ENCODE measurements around the gene RPP25. TPM values are rescaled to one million over a fixed set of nuclear protein-coding genes. Genes with fewer than 3 reads are reported as not detected.

Gene RPP25
- total RNA-seq, 1 experiment from 2014 or later: 22.5 TPM

GRCh38 chr15:74982183-74982582 is 25.6 kb upstream of the RPP25 start:
- Histone ChIP-seq H3K27me3 (replicated peaks; ENCODE audit: insufficient read depth, low read depth, low read length, poor library complexity) (no peaks in the 10 kb centered on the region), H3K9me3 (ENCODE audit: low read depth, low read length, poor library complexity, severe bottlenecking) (no peaks in the 10 kb centered on the region), H3K4me1 (ENCODE audit: insufficient read depth, low read length, poor library complexity, severe bottlenecking) (no peaks in the 10 kb centered on the region), H3K4me3 (ENCODE audit: low read depth, low read length, poor library complexity, severe bottlenecking) (no peak overlapping the region), H3K36me3 (ENCODE audit: insufficient read depth, low read length, poor library complexity, severe bottlenecking) (no peaks in the 10 kb centered on the region), H3K27ac (ENCODE audit: low read depth, low read length, poor library complexity, severe bottlenecking) (no peak overlapping the region)
- ChIA-PET POLR2A (ENCODE audit: low non-redundant PET) (no interaction called here), CTCF (no interaction called here)
- DNase-seq (ENCODE audit: low spot score): no peak
- BruUV-seq (replicated peaks): no TSS peak
- TF ChIP-seq, protein P1, sequence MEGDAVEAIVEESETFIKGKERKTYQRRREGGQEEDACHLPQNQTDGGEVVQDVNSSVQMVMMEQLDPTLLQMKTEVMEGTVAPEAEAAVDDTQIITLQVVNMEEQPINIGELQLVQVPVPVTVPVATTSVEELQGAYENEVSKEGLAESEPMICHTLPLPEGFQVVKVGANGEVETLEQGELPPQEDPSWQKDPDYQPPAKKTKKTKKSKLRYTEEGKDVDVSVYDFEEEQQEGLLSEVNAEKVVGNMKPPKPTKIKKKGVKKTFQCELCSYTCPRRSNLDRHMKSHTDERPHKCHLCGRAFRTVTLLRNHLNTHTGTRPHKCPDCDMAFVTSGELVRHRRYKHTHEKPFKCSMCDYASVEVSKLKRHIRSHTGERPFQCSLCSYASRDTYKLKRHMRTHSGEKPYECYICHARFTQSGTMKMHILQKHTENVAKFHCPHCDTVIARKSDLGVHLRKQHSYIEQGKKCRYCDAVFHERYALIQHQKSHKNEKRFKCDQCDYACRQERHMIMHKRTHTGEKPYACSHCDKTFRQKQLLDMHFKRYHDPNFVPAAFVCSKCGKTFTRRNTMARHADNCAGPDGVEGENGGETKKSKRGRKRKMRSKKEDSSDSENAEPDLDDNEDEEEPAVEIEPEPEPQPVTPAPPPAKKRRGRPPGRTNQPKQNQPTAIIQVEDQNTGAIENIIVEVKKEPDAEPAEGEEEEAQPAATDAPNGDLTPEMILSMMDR (conservative IDR thresholded peaks at IDR 0.05; ENCODE audit: low read depth, low read length): no peak
- no peak for TF ChIP-seq EZH2 (IDR thresholded peaks at IDR 0.05; ENCODE audit: borderline replicate concordance, low read depth, low read length, poor library complexity, severe bottlenecking)
- intact Hi-C loops (cut with micrococcal nuclease; ENCODE audit: unreplicated experiment): no loop called here

DNA sequence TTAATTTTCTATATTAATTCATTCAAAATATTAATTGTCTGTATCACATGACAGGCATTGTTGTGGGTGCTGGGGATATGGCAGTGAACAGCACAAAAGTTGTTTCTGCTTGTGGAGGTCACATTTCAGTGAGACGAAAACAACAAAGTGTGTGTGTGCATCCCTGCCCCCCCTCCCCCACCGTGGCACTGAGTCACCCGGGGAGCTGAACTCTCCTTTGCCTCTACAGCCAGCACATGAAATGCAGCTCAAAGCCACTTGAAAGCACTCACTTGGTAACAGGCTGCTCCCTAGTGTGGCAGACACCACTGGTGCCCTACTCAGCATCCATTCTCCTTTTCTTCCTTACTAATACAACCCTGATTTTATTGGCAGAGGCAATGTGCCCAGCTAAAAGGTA is 21.9 kb upstream of the RPP25 start:
- CTCF ChIA-PET: no interaction called here
- intact Hi-C loops (cut with micrococcal nuclease; ENCODE audit: unreplicated experiment): no loop called here
- no TSS peak for BruUV-seq (replicated peaks)
- Histone ChIP-seq H3K9me3 (ENCODE audit: low read depth, low read length, poor library complexity, severe bottlenecking) (no peaks in the 10 kb centered on the region), H3K4me3 (ENCODE audit: low read depth, low read length, poor library complexity, severe bottlenecking) (no peak overlapping the region), H3K36me3 (ENCODE audit: insufficient read depth, low read length, poor library complexity, severe bottlenecking) (no peaks in the 10 kb centered on the region), H3K27ac (ENCODE audit: low read depth, low read length, poor library complexity, severe bottlenecking) (no peak overlapping the region), H3K27me3 (replicated peaks; ENCODE audit: insufficient read depth, low read depth, low read length, poor library complexity) (no peaks in the 10 kb centered on the region), H3K4me1 (ENCODE audit: insufficient read depth, low read length, poor library complexity, severe bottlenecking) (no peaks in the 10 kb centered on the region)
- TF ChIP-seq EZH2 (IDR thresholded peaks at IDR 0.05; ENCODE audit: borderline replicate concordance, low read depth, low read length, poor library complexity, severe bottlenecking): no peak
- TF ChIP-seq, protein P1 (conservative IDR thresholded peaks at IDR 0.05; ENCODE audit: low read depth, low read length): no peak
- POLR2A ChIA-PET (ENCODE audit: low non-redundant PET): no interaction called here
- DNase-seq (ENCODE audit: low spot score): no peak

DNA sequence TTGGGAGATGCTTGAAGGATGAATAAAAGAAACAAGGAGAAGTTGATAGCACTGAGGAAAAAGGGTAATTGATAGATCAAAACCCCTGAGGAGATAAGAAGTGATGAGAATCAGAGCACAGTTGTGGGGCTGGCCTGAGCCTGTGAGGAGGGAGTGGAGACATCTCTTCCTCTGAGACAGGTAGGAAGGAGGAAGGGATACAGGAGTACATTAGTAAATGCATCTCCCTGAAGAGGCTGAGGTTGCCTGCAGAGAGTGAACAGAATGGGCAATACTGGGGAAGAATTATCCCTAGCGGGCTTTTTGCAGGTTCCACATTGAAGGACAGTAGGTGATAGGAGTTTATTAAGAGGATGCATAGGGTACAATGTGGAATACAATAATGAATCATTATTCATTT is 21.5 kb upstream of the RPP25 start:
- Histone ChIP-seq H3K4me3 (ENCODE audit: low read depth, low read length, poor library complexity, severe bottlenecking) (no peak overlapping the region), H3K36me3 (ENCODE audit: insufficient read depth, low read length, poor library complexity, severe bottlenecking) (no peaks in the 10 kb centered on the region), H3K27ac (ENCODE audit: low read depth, low read length, poor library complexity, severe bottlenecking) (no peak overlapping the region), H3K9me3 (ENCODE audit: low read depth, low read length, poor library complexity, severe bottlenecking) (no peaks in the 10 kb centered on the region), H3K27me3 (replicated peaks; ENCODE audit: insufficient read depth, low read depth, low read length, poor library complexity) (no peaks in the 10 kb centered on the region), H3K4me1 (ENCODE audit: insufficient read depth, low read length, poor library complexity, severe bottlenecking) (no peaks in the 10 kb centered on the region)
- POLR2A ChIA-PET (ENCODE audit: low non-redundant PET): no interaction called here
- BruUV-seq (replicated peaks): no TSS peak
- CTCF ChIA-PET: no interaction called here
- DNase-seq (ENCODE audit: low spot score): no peak
- no peak for TF ChIP-seq EZH2 (IDR thresholded peaks at IDR 0.05; ENCODE audit: borderline replicate concordance, low read depth, low read length, poor library complexity, severe bottlenecking)
- TF ChIP-seq, protein P1 (conservative IDR thresholded peaks at IDR 0.05; ENCODE audit: low read depth, low read length): no peak
- intact Hi-C loops (cut with micrococcal nuclease; ENCODE audit: unreplicated experiment): no loop called here

Data from A673 (cell line).